Lung (tissue), 12 donors: ENCODE measurements around the gene ARHGAP42. TPM values are rescaled to one million over a fixed set of nuclear protein-coding genes. Genes with fewer than 3 reads are reported as not detected.
A peak's percentile ranks its signal among the peaks of the same experiment; 100 is the strongest.

Experiments used
- ATAC-seq: fragments of 200-7000 bp; cut with Tn5 transposase; one replicate; pipeline ENCODE4 v1.9.1; 2020; ENCODE audit warnings: moderate number of reproducible peaks; ENCODE audit not compliant: insufficient read depth, low FRiP score
- DNase-seq, 3 donors: peaks; one replicate each; pipeline ENCODE4 v3.0.0-alpha.2; 2013 to 2017
- H3K27ac ChIP-seq, 2 donors: one replicate each; pipeline ENCODE4 v1.5.1; 2013; ENCODE audit warnings: mild to moderate bottlenecking in 2 of 2, moderate library complexity in 2 of 2, control low read depth in 1 of 2, inconsistent platforms in 1 of 2, low read depth in 1 of 2, low read length in 1 of 2
- H3K27me3 ChIP-seq, 3 donors: one replicate each; pipeline ENCODE4 v1.5.1; 2013; ENCODE audit warnings: low read length in 2 of 3; ENCODE audit not compliant: control insufficient read depth in 3 of 3, insufficient read depth in 3 of 3
- H3K36me3 ChIP-seq, 4 donors: one replicate each; pipeline ENCODE4 v1.5.1; 2013; ENCODE audit warnings: low read length in 4 of 4, mild to moderate bottlenecking in 1 of 4, moderate library complexity in 1 of 4; ENCODE audit not compliant: control insufficient read depth in 4 of 4, insufficient read depth in 4 of 4
- H3K4me1 ChIP-seq, 5 donors: one replicate each; pipeline ENCODE4 v1.5.1; 2013; ENCODE audit warnings: low read length in 5 of 5, mild to moderate bottlenecking in 2 of 5, moderate library complexity in 1 of 5; ENCODE audit not compliant: control insufficient read depth in 5 of 5, insufficient read depth in 5 of 5
- H3K4me3 ChIP-seq: one replicate; pipeline ENCODE4 v1.5.1; 2013; ENCODE audit warnings: mild to moderate bottlenecking, control low read depth, moderate library complexity
- H3K9ac ChIP-seq, 2 donors: one replicate each; pipeline ENCODE4 v1.5.1; 2013; ENCODE audit warnings: low read length in 2 of 2, control low read depth in 1 of 2; ENCODE audit not compliant: insufficient read depth in 1 of 2
- H3K9me3 ChIP-seq, 4 donors: one replicate each; pipeline ENCODE4 v1.5.1; 2013; ENCODE audit warnings: low read length in 3 of 4, mild to moderate bottlenecking in 1 of 4, moderate library complexity in 1 of 4; ENCODE audit not compliant: control insufficient read depth in 4 of 4, insufficient read depth in 3 of 4
- CTCF ChIP-seq: IDR thresholded peaks from 2 replicates; pipeline ENCODE4 v1.5.1; 2012; ENCODE audit warnings: mild to moderate bottlenecking; ENCODE audit errors: control extremely low read depth, extremely low read depth
- WGBS, 2 donors: extraction: QIAGEN DNeasy Blood & Tissue Kit; methylation state at CpG; one replicate each; pipeline ENCODE4 v1.1.7; 2013; 5-methylcytosine and 5-hydroxymethylcytosine counted together
- polyA plus RNA-seq, 2 donors: library from polyadenylated mRNA; stranded (reverse); fragments of 200-250 nt; gene quantifications; one replicate each; pipeline ENCODE4 v1.2.1, GENCODE V29; 2013
- total RNA-seq, 2 donors: library from RNA; depleted of rRNA in 1 of 2; stranded (reverse); fragments of >200 nt in 1 of 2; gene quantifications; one replicate each; pipeline ENCODE4 v1.2.1, GENCODE V29; 2014 to 2021
- donor health status: control.
- donor health status: control.
- donor health status: Bipolar disorder and iron deficiency.
- donor health status: healthy.
- donor health status: DM: yes; HTN: yes; CAD: no.

The ARHGAP42 gene
- total and polyA plus RNA-seq, 4 donors, result 4.1 to 58.6 (median 10.3) TPM

DNA sequence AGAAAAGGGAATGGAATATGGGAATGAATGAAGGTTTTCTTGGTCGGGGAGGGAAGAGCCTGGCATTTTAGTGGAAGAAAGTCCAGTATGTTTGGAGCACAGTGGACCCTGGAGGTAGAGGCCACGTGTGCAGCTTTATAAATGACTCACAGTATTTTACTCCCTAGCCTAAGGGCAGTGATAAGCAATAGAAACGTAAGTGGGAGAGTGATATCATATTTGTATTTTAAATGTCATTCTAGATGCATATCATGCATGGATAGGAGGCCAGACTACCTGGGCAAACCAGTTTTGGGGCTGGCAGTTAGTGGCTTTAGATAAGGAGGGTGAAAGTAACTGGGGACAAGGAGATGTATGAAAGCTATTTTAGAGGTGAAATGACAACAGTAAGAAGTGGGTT is 174.1 kb downstream of the ARHGAP42 start:
- ATAC-seq (no peak), DNase-seq (no peak)
- Histone ChIP-seq H3K36me3 (no peaks in the 10 kb centered on the region), H3K4me1 (peaks cover 0 to 7% (median 4%) of the 10 kb centered on the region in 5 donors), H3K27ac (no peak overlapping the region), H3K9ac (no peak overlapping the region), H3K27me3 (peaks cover 0 to 7% (median 0%) of the 10 kb centered on the region in 3 donors), H3K9me3 (no peaks in the 10 kb centered on the region), H3K4me3 (no peak overlapping the region)
- TF ChIP-seq CTCF, result no peak
- 72 to 82% methylated on average over 3 of the region's 3 CpGs for WGBS, 2 donors

- no peak overlapping the region for H3K9ac ChIP-seq
- 12 to 21% methylated on average over 2 of the region's 2 CpGs for WGBS, 2 donors
- H3K36me3 ChIP-seq, result no peaks in the 10 kb centered on the region
- no peak overlapping the region for H3K27ac ChIP-seq
- no peaks in the 10 kb centered on the region for H3K9me3 ChIP-seq
- ATAC-seq (peak; percentile 37), DNase-seq (peak in 2 of 3 donors; percentile 24 to 39)
- TF ChIP-seq CTCF, result no peak
- peaks cover 0 to 7% (median 3%) of the 10 kb centered on the region in 5 donors for H3K4me1 ChIP-seq
- no peak overlapping the region for H3K4me3 ChIP-seq
- H3K27me3 ChIP-seq, result peaks cover 0 to 3% (median 0%) of the 10 kb centered on the region in 3 donors
These were observed 176.0 kb downstream of the ARHGAP42 start for GRCh38 chr11:100863080-100863581.

- DNase-seq (no peak), ATAC-seq (no peak)
- Histone ChIP-seq H3K9ac (no peak overlapping the region), H3K4me1 (peaks cover 0 to 7% (median 4%) of the 10 kb centered on the region in 5 donors), H3K27me3 (no peaks in the 10 kb centered on the region), H3K4me3 (no peak overlapping the region), H3K36me3 (no peaks in the 10 kb centered on the region), H3K27ac (no peak overlapping the region), H3K9me3 (no peaks in the 10 kb centered on the region)
- no peak for TF ChIP-seq CTCF
- WGBS, 2 donors, result 73 to 81% methylated on average over 4 of the region's 4 CpGs
These were observed 178.5 kb downstream of the ARHGAP42 start for GRCh38 chr11:100865443-100866065.
